Activated CD8-positive, alpha-beta memory T cell treated with anti-CD3 and anti-CD28 coated beads, Interleukin-2, amount 50 U/mL, for 48 hours (primary cell): ENCODE measurements around the gene WDR90.

ENCODE experiments used
- DNase-seq: peaks from one replicate; pipeline ENCODE4 v3.0.0-alpha.2; 2020

Gene WDR90

GRCh38 chr16:640614-641013, 8.6 kb upstream of the WDR90 start:
- no peak for DNase-seq

- peak; percentile 88 for DNase-seq
Measured at GRCh38 chr16:641326-642188, 7.6 kb upstream of the WDR90 start, which contains the start of gene MCRIP2. Gene MCRIP2, plus strand, starts transcription at chr16:641828. Its CDS starts 164 bp downstream, at chr16:641992.

GRCh38 chr16:642189-643049, 6.7 kb upstream of the WDR90 start:
- peak; percentile 71 for DNase-seq

GRCh38 chr16:643050-643368, 6.2 kb upstream of the WDR90 start:
- DNase-seq = no peak

- DNase-seq = no peak
Measured at GRCh38 chr16:644556-644955, 4.6 kb upstream of the WDR90 start.

GRCh38 chr16:645852-646678, 3.1 kb upstream of the WDR90 start:
- no peak for DNase-seq

GRCh38 chr16:646679-647172, 2.4 kb upstream of the WDR90 start:
- DNase-seq = peak; percentile 53

GRCh38 chr16:647173-647902, 1.8 kb upstream of the WDR90 start:
- no peak for DNase-seq

- peak; percentile 82 for DNase-seq
Measured at GRCh38 chr16:648071-648780, 939 bp upstream of the WDR90 start.

- peak; percentile 68 for DNase-seq
Measured at GRCh38 chr16:649631-650030, 466 bp downstream of the WDR90 start.

- no peak for DNase-seq
Measured at GRCh38 chr16:651844-652243, 2.7 kb downstream of the WDR90 start.

GRCh38 chr16:652454-653305, 3.5 kb downstream of the WDR90 start:
- no peak for DNase-seq

- no peak for DNase-seq
Measured at GRCh38 chr16:654034-654433, 4.9 kb downstream of the WDR90 start.

- DNase-seq = no peak
Measured at GRCh38 chr16:657487-657886, 8.3 kb downstream of the WDR90 start.

- DNase-seq = peak; percentile 52
Measured at GRCh38 chr16:658679-659571, 9.8 kb downstream of the WDR90 start.

GRCh38 chr16:659618-660017, 10.5 kb downstream of the WDR90 start:
- DNase-seq = no peak

GRCh38 chr16:660132-660458, 10.9 kb downstream of the WDR90 start:
- DNase-seq = peak; percentile 53

- DNase-seq = peak; percentile 85
Measured at GRCh38 chr16:660459-661183, 11.5 kb downstream of the WDR90 start.
